SK-N-MC (cell line): ENCODE data around the gene LY9.

ENCODE experiments used
- EZH2 ChIP-seq: fragments of 200-600 bp; sonication (generic); IDR thresholded peaks from one replicate; pipeline ENCODE4 v1.6.1; 2017; ENCODE audit warnings: antibody characterized with exemption
- POLR2AphosphoS5 ChIP-seq: IDR thresholded peaks from 2 replicates; pipeline ENCODE4 v1.6.1; 2012; ENCODE audit warnings: mild to moderate bottlenecking, low read depth, low read length, borderline replicate concordance

DNA sequence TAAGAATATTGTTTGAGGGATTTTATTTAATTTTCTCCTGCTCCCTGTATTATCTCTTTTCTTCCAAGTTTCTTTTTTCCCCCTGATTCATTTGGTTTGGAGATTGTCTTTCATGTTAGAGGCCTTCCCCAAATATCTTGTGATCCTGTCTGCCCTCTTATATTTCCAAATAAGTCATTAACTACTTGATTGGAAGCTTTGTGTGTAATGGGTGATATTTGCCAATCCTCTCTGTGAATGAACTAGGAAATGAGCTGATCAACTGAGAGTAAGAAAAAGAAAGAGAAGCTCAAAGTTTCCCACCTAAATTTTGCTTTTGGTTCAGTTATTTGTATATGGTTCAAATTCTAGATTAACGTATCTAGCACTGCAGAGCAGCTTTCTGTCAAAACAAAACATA, 23.6 kb upstream of the LY9 start:
- TF ChIP-seq POLR2AphosphoS5: no peak
- no peak for TF ChIP-seq EZH2
